Right lobe of liver (tissue), 4 donors: ENCODE data around the gene KRT76.

Source experiments
- POLR2A ChIP-seq: fragments of 450-650 bp; IDR thresholded peaks from one replicate; pipeline ENCODE4 v1.6.1; 2017; ENCODE audit warnings: antibody characterized with exemption, mild to moderate bottlenecking
- TF ChIP-seq, protein P1 (sequence below), 4 donors: fragments of 200-600 bp in 3 of 4; fragments of 450-650 bp in 1 of 4; IDR thresholded peaks; one replicate each; pipeline versions ENCODE4 v1.5.1 to v1.8.0; 2016 to 2022; ENCODE audit warnings: antibody characterized with exemption in 4 of 4, mild to moderate bottlenecking in 2 of 4
- donor health status: DM: no; HTN: no; CAD: no.
- donor health status: DM: no; HTN: no; CAD: no.
- donor health status: DM: no; HTN: yes; CAD: no.

DNA sequence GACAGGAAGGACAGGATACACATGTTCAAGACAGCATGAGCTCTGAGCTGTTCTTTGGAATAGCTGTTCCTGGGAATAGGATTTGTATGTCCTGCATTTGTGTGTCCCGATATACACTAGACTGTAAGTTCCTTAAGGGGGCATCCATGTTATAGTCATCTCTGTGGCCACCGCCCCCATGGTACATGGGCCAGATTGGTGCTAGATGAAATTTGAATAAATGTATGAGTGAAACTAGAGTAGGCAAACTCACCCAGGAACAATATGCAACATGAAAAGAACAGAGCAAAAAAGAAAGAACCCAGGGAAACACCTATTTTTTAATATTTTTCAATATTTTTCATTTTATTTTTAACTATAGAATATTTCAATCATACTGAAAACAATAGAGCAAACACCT, 48.8 kb downstream of the KRT76 start:
- TF ChIP-seq, protein P1, sequence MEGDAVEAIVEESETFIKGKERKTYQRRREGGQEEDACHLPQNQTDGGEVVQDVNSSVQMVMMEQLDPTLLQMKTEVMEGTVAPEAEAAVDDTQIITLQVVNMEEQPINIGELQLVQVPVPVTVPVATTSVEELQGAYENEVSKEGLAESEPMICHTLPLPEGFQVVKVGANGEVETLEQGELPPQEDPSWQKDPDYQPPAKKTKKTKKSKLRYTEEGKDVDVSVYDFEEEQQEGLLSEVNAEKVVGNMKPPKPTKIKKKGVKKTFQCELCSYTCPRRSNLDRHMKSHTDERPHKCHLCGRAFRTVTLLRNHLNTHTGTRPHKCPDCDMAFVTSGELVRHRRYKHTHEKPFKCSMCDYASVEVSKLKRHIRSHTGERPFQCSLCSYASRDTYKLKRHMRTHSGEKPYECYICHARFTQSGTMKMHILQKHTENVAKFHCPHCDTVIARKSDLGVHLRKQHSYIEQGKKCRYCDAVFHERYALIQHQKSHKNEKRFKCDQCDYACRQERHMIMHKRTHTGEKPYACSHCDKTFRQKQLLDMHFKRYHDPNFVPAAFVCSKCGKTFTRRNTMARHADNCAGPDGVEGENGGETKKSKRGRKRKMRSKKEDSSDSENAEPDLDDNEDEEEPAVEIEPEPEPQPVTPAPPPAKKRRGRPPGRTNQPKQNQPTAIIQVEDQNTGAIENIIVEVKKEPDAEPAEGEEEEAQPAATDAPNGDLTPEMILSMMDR (IDR thresholded peaks at IDR 0.05), result no peak
- no peak for TF ChIP-seq POLR2A
